Esophagus squamous epithelium (tissue), 4 donors: ENCODE data around the gene POU6F2.

Source experiments
- CTCF ChIP-seq, 6 experiments: fragments of 450-650 bp in 4 of 6; fragments of 200-600 bp in 2 of 6; sonication (generic) in 2 of 6; IDR thresholded peaks; one replicate each; pipeline ENCODE4 v1.5.1; 2016 to 2019; ENCODE audit warnings: antibody characterized with exemption in 6 of 6, mild to moderate bottlenecking in 4 of 6, moderate library complexity in 4 of 6
- POLR2A ChIP-seq, 4 donors: fragments of 450-650 bp; IDR thresholded peaks; one replicate each; pipeline ENCODE4 v1.6.1; 2017; ENCODE audit warnings: antibody characterized with exemption in 4 of 4, mild to moderate bottlenecking in 4 of 4, moderate library complexity in 3 of 4

- no peak for TF ChIP-seq POLR2A (IDR thresholded peaks at IDR 0.05)
- no peak for TF ChIP-seq CTCF (IDR thresholded peaks at IDR 0.05)
Measured at GRCh38 chr7:39365751-39366295, 388.1 kb downstream of the POU6F2 start.
